Vagina (tissue), 2 donors: Measurements from ENCODE around the gene TRPM1. TPM values are rescaled to one million over a fixed set of nuclear protein-coding genes. Genes with fewer than 3 reads are reported as not detected.

Experiments used
- DNase-seq, 2 donors: peaks; one replicate each; pipeline ENCODE4 v3.0.0-alpha.2; 2017; ENCODE audit errors: extremely low spot score in 2 of 2
- H3K27ac ChIP-seq: fragments of 200-600 bp; sonication (generic); one replicate; pipeline ENCODE4 v1.5.1; 2019
- H3K27me3 ChIP-seq: fragments of 200-600 bp; sonication (generic); one replicate; pipeline ENCODE4 v1.5.1; 2019
- H3K36me3 ChIP-seq, 2 donors: fragments of 200-600 bp; sonication (generic); one replicate each; pipeline ENCODE4 v1.5.1; 2017 to 2019
- H3K4me1 ChIP-seq: fragments of 200-600 bp; sonication (generic); one replicate; pipeline ENCODE4 v1.5.1; 2019
- H3K4me3 ChIP-seq, 2 donors: fragments of 200-600 bp; sonication (generic); 1 replicate in 1 of 2; 2 replicates in 1 of 2; pipeline ENCODE4 v1.5.1; 2016 to 2019
- H3K9me3 ChIP-seq: fragments of 200-600 bp; sonication (generic); one replicate; pipeline ENCODE4 v1.5.1; 2019
- POLR2A ChIP-seq, 2 donors: fragments of 450-650 bp; IDR thresholded peaks; one replicate each; pipeline ENCODE4 v1.6.1; 2017; ENCODE audit warnings: antibody characterized with exemption in 2 of 2, mild to moderate bottlenecking in 2 of 2, moderate library complexity in 2 of 2
- POLR2AphosphoS5 ChIP-seq, 2 donors: sonication (generic); formaldehyde crosslinking; IDR thresholded peaks; one replicate each; pipeline ENCODE4 v1.9.0; 2017; ENCODE audit warnings: antibody characterized with exemption in 2 of 2, mild to moderate bottlenecking in 2 of 2, low read depth in 1 of 2; ENCODE audit not compliant: insufficient read depth in 1 of 2
- intact Hi-C: fragments of 100-400 bp; cut with DNase I; formaldehyde crosslinking; loops from one replicate; pipeline ENCODE4 v1.15.1; 2023
- total RNA-seq: library from RNA; depleted of rRNA; stranded (reverse); fragments of >200 nt; gene quantifications from one replicate; pipeline ENCODE4 v1.2.3, GENCODE V29; 2016
- TF ChIP-seq, protein P1 (sequence below), 3 experiments: fragments of 450-650 bp in 2 of 3; fragments of 200-600 bp in 1 of 3; sonication (generic) in 1 of 3; IDR thresholded peaks; one replicate each; pipeline ENCODE4 v1.5.1; 2017 to 2019; ENCODE audit warnings: antibody characterized with exemption in 3 of 3, mild to moderate bottlenecking in 2 of 3, moderate library complexity in 2 of 3

TRPM1 gene
- total RNA-seq, 1 donor from 2014 or later, result not detected

GRCh38 chr15:31080591-31081014 lies 20.9 kb downstream of the TRPM1 start:
- TF ChIP-seq, protein P1, sequence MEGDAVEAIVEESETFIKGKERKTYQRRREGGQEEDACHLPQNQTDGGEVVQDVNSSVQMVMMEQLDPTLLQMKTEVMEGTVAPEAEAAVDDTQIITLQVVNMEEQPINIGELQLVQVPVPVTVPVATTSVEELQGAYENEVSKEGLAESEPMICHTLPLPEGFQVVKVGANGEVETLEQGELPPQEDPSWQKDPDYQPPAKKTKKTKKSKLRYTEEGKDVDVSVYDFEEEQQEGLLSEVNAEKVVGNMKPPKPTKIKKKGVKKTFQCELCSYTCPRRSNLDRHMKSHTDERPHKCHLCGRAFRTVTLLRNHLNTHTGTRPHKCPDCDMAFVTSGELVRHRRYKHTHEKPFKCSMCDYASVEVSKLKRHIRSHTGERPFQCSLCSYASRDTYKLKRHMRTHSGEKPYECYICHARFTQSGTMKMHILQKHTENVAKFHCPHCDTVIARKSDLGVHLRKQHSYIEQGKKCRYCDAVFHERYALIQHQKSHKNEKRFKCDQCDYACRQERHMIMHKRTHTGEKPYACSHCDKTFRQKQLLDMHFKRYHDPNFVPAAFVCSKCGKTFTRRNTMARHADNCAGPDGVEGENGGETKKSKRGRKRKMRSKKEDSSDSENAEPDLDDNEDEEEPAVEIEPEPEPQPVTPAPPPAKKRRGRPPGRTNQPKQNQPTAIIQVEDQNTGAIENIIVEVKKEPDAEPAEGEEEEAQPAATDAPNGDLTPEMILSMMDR (IDR thresholded peaks at IDR 0.05), result no peak
- TF ChIP-seq POLR2AphosphoS5 (IDR thresholded peaks at IDR 0.05; ENCODE audit: insufficient read depth in 1 of 2, low read depth in 1 of 2), result no peak
- no peak for TF ChIP-seq POLR2A (IDR thresholded peaks at IDR 0.05)
- H3K4me3 ChIP-seq, result peak overlapping the region; percentile 14 to 30
- DNase-seq, result no peak

GRCh38 chr15:31079519-31079918 lies 22.0 kb downstream of the TRPM1 start:
- intact Hi-C loops, result no loop called here
- TF ChIP-seq POLR2A (IDR thresholded peaks at IDR 0.05) (no peak), POLR2AphosphoS5 (IDR thresholded peaks at IDR 0.05; ENCODE audit: insufficient read depth in 1 of 2, low read depth in 1 of 2) (no peak)
- TF ChIP-seq, protein P1 (IDR thresholded peaks at IDR 0.05), result no peak
- no peak overlapping the region for H3K4me3 ChIP-seq
- peak in 1 of 2 donors; percentile 18 for DNase-seq
- no peak overlapping the region for H3K27ac ChIP-seq
- H3K4me1 ChIP-seq, result peaks cover 34% of the 10 kb centered on the region
- H3K9me3 ChIP-seq, result no peaks in the 10 kb centered on the region
- H3K36me3 ChIP-seq, result no peaks in the 10 kb centered on the region
- no peaks in the 10 kb centered on the region for H3K27me3 ChIP-seq

More at GRCh38 chr15:31080591-31081014, 20.9 kb downstream of the TRPM1 start:
- intact Hi-C loops, result no loop called here
- H3K27me3 ChIP-seq, result no peaks in the 10 kb centered on the region
- H3K4me1 ChIP-seq, result peaks cover 34% of the 10 kb centered on the region
- H3K36me3 ChIP-seq, result no peaks in the 10 kb centered on the region
- no peaks in the 10 kb centered on the region for H3K9me3 ChIP-seq
- H3K27ac ChIP-seq, result peak overlapping the region; percentile 72

- H3K27ac ChIP-seq, result no peak overlapping the region
- intact Hi-C loops, result no loop called here
- H3K27me3 ChIP-seq, result no peaks in the 10 kb centered on the region
- DNase-seq, result peak in 1 of 2 donors; percentile 22
- H3K4me3 ChIP-seq, result no peak overlapping the region
- no peaks in the 10 kb centered on the region for H3K9me3 ChIP-seq
- H3K36me3 ChIP-seq, result no peaks in the 10 kb centered on the region
- TF ChIP-seq POLR2A (IDR thresholded peaks at IDR 0.05), result no peak
- TF ChIP-seq POLR2AphosphoS5 (IDR thresholded peaks at IDR 0.05; ENCODE audit: insufficient read depth in 1 of 2, low read depth in 1 of 2), result no peak
- TF ChIP-seq, protein P1 (IDR thresholded peaks at IDR 0.05), result no peak
- peaks cover 29% of the 10 kb centered on the region for H3K4me1 ChIP-seq
These were observed 23.1 kb downstream of the TRPM1 start for GRCh38 chr15:31078471-31078870.

DNA sequence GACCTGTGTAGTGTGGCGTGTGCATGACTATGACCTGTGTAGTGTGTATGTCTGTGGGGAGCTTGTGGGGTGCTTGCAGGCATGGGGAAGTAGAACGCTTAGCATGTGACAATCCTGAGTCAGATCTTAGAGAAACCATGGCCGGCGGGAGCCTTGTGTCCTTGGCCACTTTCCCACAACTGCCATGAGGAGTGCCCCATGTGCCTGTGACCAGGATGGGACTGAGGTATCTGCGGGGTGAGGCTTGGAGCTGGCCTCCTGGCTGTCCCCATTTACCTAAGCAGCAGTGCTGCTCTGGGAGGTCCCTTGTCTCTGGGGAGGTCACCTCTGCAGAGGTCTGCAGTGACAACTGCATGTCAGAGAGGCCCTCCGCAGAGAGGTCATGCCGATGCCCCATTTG lies 23.6 kb downstream of the TRPM1 start:
- peaks cover 24% of the 10 kb centered on the region for H3K4me1 ChIP-seq
- no peaks in the 10 kb centered on the region for H3K27me3 ChIP-seq
- no peak overlapping the region for H3K27ac ChIP-seq
- intact Hi-C loops, result no loop called here
- H3K36me3 ChIP-seq, result no peaks in the 10 kb centered on the region
- peak in 1 of 2 donors; percentile 81 for DNase-seq
- H3K9me3 ChIP-seq, result no peaks in the 10 kb centered on the region
- TF ChIP-seq, protein P1 (IDR thresholded peaks at IDR 0.05), result no peak
- no peak for TF ChIP-seq POLR2AphosphoS5 (IDR thresholded peaks at IDR 0.05; ENCODE audit: insufficient read depth in 1 of 2, low read depth in 1 of 2)
- TF ChIP-seq POLR2A (IDR thresholded peaks at IDR 0.05), result no peak
- no peak overlapping the region for H3K4me3 ChIP-seq

- Histone ChIP-seq H3K4me3 (no peak overlapping the region), H3K4me1 (peaks cover 16% of the 10 kb centered on the region), H3K9me3 (no peaks in the 10 kb centered on the region), H3K27me3 (no peaks in the 10 kb centered on the region), H3K27ac (no peak overlapping the region), H3K36me3 (no peaks in the 10 kb centered on the region)
- intact Hi-C loops, result no loop called here
- TF ChIP-seq POLR2A (IDR thresholded peaks at IDR 0.05) (no peak), POLR2AphosphoS5 (IDR thresholded peaks at IDR 0.05; ENCODE audit: insufficient read depth in 1 of 2, low read depth in 1 of 2) (no peak)
- TF ChIP-seq, protein P1 (IDR thresholded peaks at IDR 0.05), result no peak
- DNase-seq, result no peak
These were observed 24.3 kb downstream of the TRPM1 start for GRCh38 chr15:31077181-31077580.
